SIG-M5 (cell line): ENCODE data around the gene CGREF1.
"Not testable (repeated sequence)": the region's sequence is repeated elsewhere in the genome, so short reads cannot be mapped to it uniquely, and the experiment has no call there.

Experiments used
- DNase-seq: peaks from one replicate; lab custom pipeline; 2025; lab: John Stamatoyannopoulos, UW

Gene CGREF1

GRCh38 chr2:27087823-27088410 is 31.0 kb downstream of the CGREF1 start:
- DNase-seq = no peak

GRCh38 chr2:27086724-27087593 is 32.0 kb downstream of the CGREF1 start, which contains the start of gene KHK:
TSS of gene KHK (plus strand) at chr2:27086772. CDS start at chr2:27087260, 488 bp downstream.
- DNase-seq = no peak

GRCh38 chr2:27086090-27086723 is 32.7 kb downstream of the CGREF1 start:
- peak; percentile 55 for DNase-seq

GRCh38 chr2:27085673-27086089 is 33.2 kb downstream of the CGREF1 start:
- no peak for DNase-seq

- DNase-seq = no peak
Observed at GRCh38 chr2:27085062-27085672, 33.8 kb downstream of the CGREF1 start.

- no peak for DNase-seq
Observed at GRCh38 chr2:27084297-27085061, 34.4 kb downstream of the CGREF1 start.

GRCh38 chr2:27083410-27084296 is 35.3 kb downstream of the CGREF1 start:
- DNase-seq = no peak

GRCh38 chr2:27082773-27083409 is 36.0 kb downstream of the CGREF1 start:
- no peak for DNase-seq

GRCh38 chr2:27081984-27082772 is 36.8 kb downstream of the CGREF1 start:
- no peak for DNase-seq

- no peak for DNase-seq
Observed at GRCh38 chr2:27080603-27080936, 38.4 kb downstream of the CGREF1 start.

GRCh38 chr2:27080140-27080469 is 38.8 kb downstream of the CGREF1 start:
- DNase-seq = no peak

- DNase-seq = no peak
Observed at GRCh38 chr2:27079233-27080139, 39.4 kb downstream of the CGREF1 start.

GRCh38 chr2:27078267-27079194 is 40.4 kb downstream of the CGREF1 start, which contains the start of gene EMILIN1:
TSS of gene EMILIN1 (plus strand) at chr2:27078615. CDS start at chr2:27079066, 451 bp downstream.
- DNase-seq = no peak

- no peak for DNase-seq
Observed at GRCh38 chr2:27077231-27077630, 41.7 kb downstream of the CGREF1 start.

GRCh38 chr2:27076323-27076722 is 42.6 kb downstream of the CGREF1 start:
- no peak for DNase-seq

- not testable (repeated sequence) for DNase-seq
Observed at GRCh38 chr2:27075566-27075871, 43.4 kb downstream of the CGREF1 start.

- no peak for DNase-seq
Observed at GRCh38 chr2:27074738-27075565, 44.0 kb downstream of the CGREF1 start.
